ENCODE data around the gene DYNC1I1. TPM values are rescaled to one million over a fixed set of nuclear protein-coding genes. Genes with fewer than 3 reads are reported as not detected.

The DYNC1I1 gene
- total and polyA plus RNA-seq, 2 of the 4 experiments (the other 2 are of a cell fraction), result under 0.01 to 0.15 TPM

- no peak overlapping the region for H3K27ac ChIP-seq (ENCODE audit: insufficient read depth, low read length)
Measured at GRCh38 chr7:95766657-95767056, 5.7 kb upstream of the DYNC1I1 start.

More at GRCh38 chr7:95766657-95767056, 5.7 kb upstream of the DYNC1I1 start:
- Histone ChIP-seq H3K9me1 (ENCODE audit: insufficient read depth, low read length) (no peaks in the 10 kb centered on the region), H2BK15ac (ENCODE audit: low read depth, low read length) (no peak overlapping the region), H3K79me1 (ENCODE audit: low read depth in 1 of 2, low read length in 2 of 2) (no peaks in the 10 kb centered on the region), H2AFZ (replicated peaks; ENCODE audit: low read length, poor library complexity) (no peak overlapping the region), H3K14ac (replicated peaks; ENCODE audit: low read depth, low read length) (no peak overlapping the region), H3K4ac (ENCODE audit: low read depth, low read length) (no peak overlapping the region), H3K27me3 (ENCODE audit: control insufficient read depth, insufficient read depth, low read length) (no peaks in the 10 kb centered on the region; the same call in 1 of the 2 replicates), H4K8ac (ENCODE audit: low read depth in 2 of 2, low read length in 2 of 2) (no peak overlapping the region), H3K9ac (ENCODE audit: low read depth, low read length) (no peak overlapping the region), H3K4me3 (ENCODE audit: insufficient read depth, low read depth, low read length) (no peak overlapping the region), H2AK5ac (ENCODE audit: low read depth, low read length) (no peak overlapping the region), H3K4me1 (ENCODE audit: control insufficient read depth, insufficient read depth, low read length) (no peaks in the 10 kb centered on the region), H3K4me2 (ENCODE audit: low read depth, low read length) (no peak overlapping the region), H4K91ac (ENCODE audit: insufficient read depth, low read depth, low read length) (no peak overlapping the region), H4K20me1 (ENCODE audit: insufficient read depth, low read length) (no peaks in the 10 kb centered on the region), H3K36me3 (ENCODE audit: control insufficient read depth, insufficient read depth, low read length) (no peaks in the 10 kb centered on the region), H2BK5ac (ENCODE audit: low read depth, low read length, poor library complexity, severe bottlenecking) (no peak overlapping the region), H2BK120ac (ENCODE audit: low read depth, low read length) (no peak overlapping the region), H3K18ac (ENCODE audit: low read depth, low read length) (no peak overlapping the region), H3K23ac (ENCODE audit: low read depth, low read length) (no peak overlapping the region), H2BK20ac (ENCODE audit: low read depth, low read length) (no peak overlapping the region), H2AK9ac (replicated peaks; ENCODE audit: low read depth, low read length, poor library complexity) (no peak overlapping the region), H3K9me3 (ENCODE audit: control insufficient read depth, insufficient read depth, low read length) (no peaks in the 10 kb centered on the region), H3K56ac (ENCODE audit: extremely low read depth, insufficient read depth, low read length) (no peak overlapping the region), H4K5ac (ENCODE audit: low read depth, low read length) (no peak overlapping the region)
- WGBS, 2 experiments (ENCODE audit: extremely low coverage in 2 of 2, insufficient read length in 1 of 2), result no CpG with 5 or more reads among the region's 1 CpG
- POLR2A ChIA-PET (ENCODE audit: unreplicated experiment), result no interaction called here
- intact Hi-C loops (cut with micrococcal nuclease) (no loop called here), in situ Hi-C loops (cut with MboI; ENCODE audit: low sequenced_read_pairs) (no loop called here), dilution Hi-C loops (cut with HindIII; ENCODE audit: low sequenced_read_pairs, unreplicated experiment) (no loop called here)
- no peak for DNase-seq
- no peak for ATAC-seq (ENCODE audit: low read depth)
- CTCF ChIA-PET, result no interaction called here
- BruUV-seq (replicated peaks), result no TSS peak
- TF ChIP-seq MAFK (IDR thresholded peaks at IDR 0.05; ENCODE audit: low read depth, low read length) (no peak), RAD21 (IDR thresholded peaks at IDR 0.05; ENCODE audit: low read length) (no peak), CHD1 (IDR thresholded peaks at IDR 0.05; ENCODE audit: low read depth, low read length) (no peak)
